MM.1S (cell line): ENCODE results near the gene UST.

ENCODE experiments used
- DNase-seq: peaks from one replicate; pipeline ENCODE4 v3.0.0-alpha.2; 2015
- H2AFZ ChIP-seq: fragments of 300-600 bp; sonication (generic); 2 replicates; pipeline ENCODE4 v1.6.0; 2016; ENCODE audit warnings: antibody characterized with exemption, low read length
- H3F3A ChIP-seq: fragments of 300-600 bp; sonication (generic); 2 replicates; pipeline ENCODE4 v1.6.1; 2016; ENCODE audit warnings: mild to moderate bottlenecking, antibody characterized with exemption, low read length, moderate library complexity, mixed read lengths; ENCODE audit not compliant: insufficient read depth
- H3K27ac ChIP-seq: fragments of 300-600 bp; sonication (generic); 2 replicates; pipeline ENCODE4 v1.5.1; 2016; ENCODE audit warnings: mild to moderate bottlenecking, low read length
- H3K27me3 ChIP-seq: fragments of 300-600 bp; sonication (generic); replicated peaks from 2 replicates; pipeline ENCODE4 v1.6.0; 2016; ENCODE audit warnings: low read length; ENCODE audit not compliant: insufficient read depth
- H3K36me3 ChIP-seq: fragments of 300-600 bp; sonication (generic); replicated peaks from 2 replicates; pipeline ENCODE4 v1.6.1; 2016; ENCODE audit warnings: mild to moderate bottlenecking, low read length, mixed read lengths; ENCODE audit not compliant: insufficient read depth
- H3K4me1 ChIP-seq: fragments of 300-600 bp; sonication (generic); 2 replicates; pipeline ENCODE4 v1.6.1; 2016; ENCODE audit warnings: low read length, mixed read lengths
- H3K4me2 ChIP-seq: fragments of 300-600 bp; sonication (generic); 2 replicates; pipeline ENCODE4 v1.6.0; 2016; ENCODE audit warnings: low read depth, low read length
- H3K4me3 ChIP-seq: fragments of 300-600 bp; sonication (generic); 2 replicates; pipeline ENCODE4 v1.5.1; 2016; ENCODE audit warnings: low read length, mixed read lengths
- H3K79me2 ChIP-seq: fragments of 300-600 bp; sonication (generic); 2 replicates; pipeline ENCODE4 v1.6.1; 2016; ENCODE audit warnings: mixed run types, low read length, mixed read lengths
- H3K9ac ChIP-seq: fragments of 300-600 bp; sonication (generic); 2 replicates; pipeline ENCODE4 v1.6.1; 2016; ENCODE audit warnings: low read length, mixed read lengths
- H3K9me2 ChIP-seq: fragments of 300-600 bp; sonication (generic); replicated peaks from 2 replicates; pipeline ENCODE4 v1.6.1; 2016; ENCODE audit warnings: mild to moderate bottlenecking, low read length, mixed read lengths; ENCODE audit not compliant: insufficient read depth
- H3K9me3 ChIP-seq: fragments of 300-600 bp; sonication (generic); replicated peaks from 2 replicates; pipeline ENCODE4 v1.6.1; 2016; ENCODE audit warnings: mild to moderate bottlenecking, low read length, mixed read lengths; ENCODE audit not compliant: insufficient read depth
- H4K20me1 ChIP-seq: fragments of 300-600 bp; sonication (generic); 2 replicates; pipeline ENCODE4 v1.6.1; 2016; ENCODE audit warnings: mild to moderate bottlenecking, low read length, moderate library complexity, mixed read lengths; ENCODE audit not compliant: insufficient read depth
- CTCF ChIP-seq: fragments of 300-600 bp; sonication (generic); IDR thresholded peaks from 2 replicates; pipeline ENCODE4 v1.5.1; 2016; ENCODE audit warnings: antibody characterized with exemption, low read length, mixed read lengths
- EZH2 ChIP-seq: fragments of 300-600 bp; sonication (generic); optimal IDR thresholded peaks from 2 replicates; pipeline ENCODE3; 2017; ENCODE audit warnings: low read depth, mild to moderate bottlenecking, antibody characterized with exemption, low read length, mixed read lengths
- EZH2phosphoT487 ChIP-seq: fragments of 300-600 bp; sonication (generic); IDR thresholded peaks from 2 replicates; pipeline ENCODE4 v1.6.1; 2018; ENCODE audit warnings: antibody characterized with exemption, low read length

Gene UST

GRCh38 chr6:148828047-148828446, 81.2 kb downstream of the UST start:
- Histone ChIP-seq H3K9ac (no peak overlapping the region), H3K27ac (no peak overlapping the region), H3K79me2 (no peaks in the 10 kb centered on the region), H3K4me2 (no peak overlapping the region), H3K36me3 (no peaks in the 10 kb centered on the region), H3K9me2 (no peaks in the 10 kb centered on the region), H4K20me1 (no peaks in the 10 kb centered on the region), H3F3A (no peaks in the 10 kb centered on the region), H3K4me1 (no peaks in the 10 kb centered on the region), H3K9me3 (no peaks in the 10 kb centered on the region), H3K4me3 (no peak overlapping the region), H3K27me3 (no peaks in the 10 kb centered on the region), H2AFZ (no peak overlapping the region)
- TF ChIP-seq CTCF (no peak), EZH2 (no peak), EZH2phosphoT487 (no peak)
- no peak for DNase-seq

- TF ChIP-seq EZH2phosphoT487, result no peak
- TF ChIP-seq EZH2, result no peak
- TF ChIP-seq CTCF, result no peak
- H3K9me3 ChIP-seq, result no peaks in the 10 kb centered on the region
- no peak overlapping the region for H3K27ac ChIP-seq
- no peaks in the 10 kb centered on the region for H3F3A ChIP-seq
- no peaks in the 10 kb centered on the region for H3K36me3 ChIP-seq
- H2AFZ ChIP-seq, result no peak overlapping the region
- no peaks in the 10 kb centered on the region for H4K20me1 ChIP-seq
- no peak overlapping the region for H3K4me2 ChIP-seq
- no peaks in the 10 kb centered on the region for H3K27me3 ChIP-seq
- no peak overlapping the region for H3K4me3 ChIP-seq
- no peaks in the 10 kb centered on the region for H3K9me2 ChIP-seq
- no peak for DNase-seq
- H3K79me2 ChIP-seq, result no peaks in the 10 kb centered on the region
- no peaks in the 10 kb centered on the region for H3K4me1 ChIP-seq
- no peak overlapping the region for H3K9ac ChIP-seq
Observed at GRCh38 chr6:148829415-148830101, 82.7 kb downstream of the UST start.

- no peaks in the 10 kb centered on the region for H3K36me3 ChIP-seq
- no peak overlapping the region for H3K27ac ChIP-seq
- no peak overlapping the region for H2AFZ ChIP-seq
- no peaks in the 10 kb centered on the region for H3K79me2 ChIP-seq
- no peaks in the 10 kb centered on the region for H3K9me3 ChIP-seq
- H3K9ac ChIP-seq, result no peak overlapping the region
- no peak for DNase-seq
- no peak for TF ChIP-seq CTCF
- TF ChIP-seq EZH2, result no peak
- no peak for TF ChIP-seq EZH2phosphoT487
- H3K4me3 ChIP-seq, result no peak overlapping the region
- H3K27me3 ChIP-seq, result no peaks in the 10 kb centered on the region
- no peak overlapping the region for H3K4me2 ChIP-seq
- H4K20me1 ChIP-seq, result no peaks in the 10 kb centered on the region
- H3K4me1 ChIP-seq, result no peaks in the 10 kb centered on the region
- no peaks in the 10 kb centered on the region for H3F3A ChIP-seq
- H3K9me2 ChIP-seq, result no peaks in the 10 kb centered on the region
Observed at GRCh38 chr6:148830614-148831013, 83.8 kb downstream of the UST start.
